HG03342 (cell line): ENCODE results near the gene ESYT3.
"Not testable (repeated sequence)": the region's sequence is repeated elsewhere in the genome, so short reads cannot be mapped to it uniquely, and the experiment has no call there.

Experiments
- ATAC-seq: cut with Tn5 transposase; IDR thresholded peaks from one replicate; pipeline ENCODE4 v1.9.1; 2021; ENCODE audit warnings: mild to moderate bottlenecking, moderate library complexity; ENCODE audit not compliant: unreplicated experiment

The ESYT3 gene

GRCh38 chr3:138441256-138441655 is 6.8 kb downstream of the ESYT3 start:
- no peak for ATAC-seq

- no peak for ATAC-seq
Observed at GRCh38 chr3:138441742-138442141, 7.3 kb downstream of the ESYT3 start.

GRCh38 chr3:138442433-138442832 is 8.0 kb downstream of the ESYT3 start:
- ATAC-seq, result no peak

- no peak for ATAC-seq
Observed at GRCh38 chr3:138443091-138443490, 8.7 kb downstream of the ESYT3 start.

GRCh38 chr3:138443521-138444503 is 9.4 kb downstream of the ESYT3 start:
- ATAC-seq, result no peak

- no peak for ATAC-seq
Observed at GRCh38 chr3:138445236-138445635, 10.8 kb downstream of the ESYT3 start.

GRCh38 chr3:138445654-138446053 is 11.2 kb downstream of the ESYT3 start:
- ATAC-seq, result no peak

- ATAC-seq, result no peak
Observed at GRCh38 chr3:138448631-138449030, 14.2 kb downstream of the ESYT3 start.

- no peak for ATAC-seq
Observed at GRCh38 chr3:138449490-138449889, 15.1 kb downstream of the ESYT3 start.

- no peak for ATAC-seq
Observed at GRCh38 chr3:138450181-138450580, 15.8 kb downstream of the ESYT3 start.

GRCh38 chr3:138450704-138451424 is 16.4 kb downstream of the ESYT3 start:
- no peak for ATAC-seq

GRCh38 chr3:138451595-138452162 is 17.3 kb downstream of the ESYT3 start:
- no peak for ATAC-seq

- ATAC-seq, result no peak
Observed at GRCh38 chr3:138452436-138452835, 18.0 kb downstream of the ESYT3 start.

GRCh38 chr3:138453940-138454339 is 19.5 kb downstream of the ESYT3 start:
- ATAC-seq, result not testable (repeated sequence)

- no peak for ATAC-seq
Observed at GRCh38 chr3:138455801-138456716, 21.6 kb downstream of the ESYT3 start.

- ATAC-seq, result no peak
Observed at GRCh38 chr3:138456961-138457862, 22.8 kb downstream of the ESYT3 start.

- no peak for ATAC-seq
Observed at GRCh38 chr3:138457863-138458735, 23.7 kb downstream of the ESYT3 start.

GRCh38 chr3:138458774-138459499 is 24.5 kb downstream of the ESYT3 start:
- no peak for ATAC-seq
